ENCODE results near the gene FAM193B.

The FAM193B gene

GRCh38 chr5:177512736-177513380 is 41.5 kb downstream of the FAM193B start:
- no peak for DNase-seq

GRCh38 chr5:177511796-177512675 is 42.3 kb downstream of the FAM193B start:
- DNase-seq, result no peak

- DNase-seq, result no peak
Observed at GRCh38 chr5:177511181-177511580, 43.2 kb downstream of the FAM193B start.

- no peak for DNase-seq
Observed at GRCh38 chr5:177510567-177511053, 43.8 kb downstream of the FAM193B start.

GRCh38 chr5:177509991-177510566 is 44.3 kb downstream of the FAM193B start:
- DNase-seq, result no peak

- DNase-seq, result no peak
Observed at GRCh38 chr5:177509381-177509951, 44.9 kb downstream of the FAM193B start, which contains the start of gene DOK3. Gene DOK3 (minus strand): TSS chr5:177509826. CDS start chr5:177509540, 286 bp downstream.

GRCh38 chr5:177508837-177509236 is 45.5 kb downstream of the FAM193B start:
- no peak for DNase-seq

- no peak for DNase-seq
Observed at GRCh38 chr5:177508221-177508611, 46.1 kb downstream of the FAM193B start.

GRCh38 chr5:177507596-177508220 is 46.7 kb downstream of the FAM193B start:
- DNase-seq, result no peak

- no peak for DNase-seq
Observed at GRCh38 chr5:177507165-177507564, 47.2 kb downstream of the FAM193B start.

GRCh38 chr5:177505075-177505474 is 49.3 kb downstream of the FAM193B start:
- DNase-seq, result no peak

- no peak for DNase-seq
Observed at GRCh38 chr5:177504086-177505056, 50.0 kb downstream of the FAM193B start.

GRCh38 chr5:177503351-177504085 is 50.8 kb downstream of the FAM193B start:
- no peak for DNase-seq

- DNase-seq, result no peak
Observed at GRCh38 chr5:177502886-177503285, 51.5 kb downstream of the FAM193B start.

- DNase-seq, result no peak
Observed at GRCh38 chr5:177501874-177502678, 52.3 kb downstream of the FAM193B start.

- peak; percentile 86 for DNase-seq
Observed at GRCh38 chr5:177500685-177501522, 53.5 kb downstream of the FAM193B start.

- DNase-seq, result no peak
Observed at GRCh38 chr5:177499842-177500241, 54.5 kb downstream of the FAM193B start.

- no peak for DNase-seq
Observed at GRCh38 chr5:177498013-177498787, 56.2 kb downstream of the FAM193B start.

Data from midbrain (tissue), 1 donor.